Endothelial cell of hepatic sinusoid (primary cell): ENCODE results near the gene LYRM1.

Experiments used
- in situ Hi-C: cut with HindIII; loops from 2 replicates; pipeline ENCODE4 v1.10.0; 2017; ENCODE audit warnings: low sequenced_read_pairs

Gene LYRM1

DNA sequence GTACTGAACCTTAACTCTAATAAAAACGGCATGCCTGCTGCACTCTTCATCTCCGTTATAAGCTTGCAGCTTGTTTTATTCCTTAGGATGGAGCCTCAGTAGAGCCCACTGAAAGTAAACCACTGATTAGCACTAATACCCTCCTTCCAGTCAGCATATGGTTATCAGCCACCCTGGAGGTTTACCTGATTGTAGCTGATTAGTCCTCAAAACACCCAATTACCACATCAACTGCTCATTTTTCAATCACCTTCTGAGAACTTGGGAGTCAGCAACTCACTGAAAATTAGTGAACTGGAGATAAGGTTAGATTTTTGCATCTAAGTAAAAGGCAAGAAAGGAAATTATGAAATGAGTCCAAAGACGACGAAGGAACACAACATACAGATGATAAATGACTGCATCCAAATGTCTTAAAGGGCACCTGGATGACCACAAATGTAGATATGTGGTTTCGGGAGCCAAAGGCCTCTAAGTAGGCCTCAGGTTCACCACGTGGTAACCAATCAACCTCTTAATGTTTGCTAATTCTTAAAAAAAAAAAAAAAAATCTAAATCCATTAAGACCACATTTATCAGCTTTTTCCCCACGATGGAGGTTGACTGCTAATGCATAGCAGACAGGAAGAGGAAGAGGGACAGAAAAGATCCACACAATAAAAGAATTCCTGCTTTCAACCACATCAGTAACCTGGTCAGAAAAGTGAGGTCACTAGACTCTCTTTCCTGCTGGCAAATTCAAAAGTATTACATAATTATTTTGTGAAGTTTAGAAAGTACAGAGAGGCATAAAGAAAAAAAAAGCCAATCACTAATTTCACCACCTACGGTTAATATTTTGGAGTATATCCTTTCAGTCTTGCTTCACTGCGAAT, 28.4 kb upstream of the LYRM1 start:
- in situ Hi-C loops, result no loop called here

DNA sequence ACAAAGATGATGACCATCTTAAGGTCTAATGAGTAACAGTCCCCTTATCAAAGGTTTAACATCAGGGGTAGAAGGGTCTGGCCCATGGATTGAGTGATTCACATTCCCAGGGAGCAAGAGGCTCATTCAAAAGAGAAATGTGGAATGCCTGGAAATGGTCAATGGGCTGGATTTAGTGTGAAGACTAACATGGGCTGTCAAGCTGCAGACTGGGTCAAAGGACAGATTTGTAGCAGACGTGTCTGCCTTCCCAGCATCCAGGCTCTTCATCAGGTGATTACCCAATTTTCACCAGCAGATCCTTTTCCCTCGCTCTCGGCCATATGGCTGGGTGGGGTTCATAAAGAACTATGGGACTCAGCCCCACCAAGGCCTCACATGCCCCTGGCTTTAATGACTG, 27.2 kb upstream of the LYRM1 start:
- in situ Hi-C loops, result no loop called here

- in situ Hi-C loops, result no loop called here
These were observed 26.4 kb upstream of the LYRM1 start for GRCh38 chr16:20874088-20874581.

- in situ Hi-C loops, result no loop called here
These were observed 25.3 kb upstream of the LYRM1 start for GRCh38 chr16:20875355-20875650.

GRCh38 chr16:20878682-20879147, 21.9 kb upstream of the LYRM1 start:
- in situ Hi-C loops, result no loop called here

GRCh38 chr16:20879175-20880040, 21.2 kb upstream of the LYRM1 start:
- in situ Hi-C loops, result no loop called here

DNA sequence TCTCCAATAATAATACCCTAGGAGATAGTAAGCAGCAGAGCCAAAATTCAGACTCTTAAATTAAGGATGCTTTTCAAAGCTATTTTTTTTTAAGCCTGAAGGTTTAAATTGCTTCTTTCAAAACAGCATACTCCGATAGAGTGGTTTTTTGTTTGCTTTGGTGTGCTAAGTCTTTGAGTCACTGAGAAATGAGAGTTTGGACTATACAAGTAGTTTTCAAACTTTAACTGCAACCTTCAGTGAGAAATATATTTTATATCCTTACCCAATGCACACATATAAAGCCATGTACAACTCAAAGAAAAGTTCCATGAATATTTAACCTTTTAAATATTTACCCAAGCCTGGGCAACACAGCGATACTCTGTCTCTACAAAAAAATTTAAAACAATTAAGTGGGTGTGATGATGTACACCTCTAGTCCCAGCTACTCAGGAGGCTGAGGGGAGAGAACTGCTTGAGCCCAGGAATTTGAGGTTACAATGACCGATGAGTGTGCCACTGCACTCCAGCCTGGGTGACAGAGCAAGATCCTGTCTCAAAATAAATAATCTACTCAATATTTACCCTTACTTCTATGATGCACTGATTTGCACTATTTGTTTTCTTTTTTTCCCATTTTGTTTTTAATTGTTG, 19.6 kb upstream of the LYRM1 start:
- in situ Hi-C loops, result no loop called here

GRCh38 chr16:20881503-20881878, 19.1 kb upstream of the LYRM1 start:
- in situ Hi-C loops, result no loop called here

GRCh38 chr16:20883554-20884239, 16.9 kb upstream of the LYRM1 start:
- in situ Hi-C loops, result no loop called here

- in situ Hi-C loops, result no loop called here
These were observed 16.4 kb upstream of the LYRM1 start for GRCh38 chr16:20884240-20884556.

- in situ Hi-C loops, result no loop called here
These were observed 14.3 kb upstream of the LYRM1 start for GRCh38 chr16:20886320-20886719.

GRCh38 chr16:20887207-20887606, 13.4 kb upstream of the LYRM1 start:
- in situ Hi-C loops, result no loop called here

GRCh38 chr16:20889625-20890275, 10.8 kb upstream of the LYRM1 start:
- in situ Hi-C loops, result no loop called here

GRCh38 chr16:20894388-20894787, 6.2 kb upstream of the LYRM1 start:
- in situ Hi-C loops, result no loop called here

DNA sequence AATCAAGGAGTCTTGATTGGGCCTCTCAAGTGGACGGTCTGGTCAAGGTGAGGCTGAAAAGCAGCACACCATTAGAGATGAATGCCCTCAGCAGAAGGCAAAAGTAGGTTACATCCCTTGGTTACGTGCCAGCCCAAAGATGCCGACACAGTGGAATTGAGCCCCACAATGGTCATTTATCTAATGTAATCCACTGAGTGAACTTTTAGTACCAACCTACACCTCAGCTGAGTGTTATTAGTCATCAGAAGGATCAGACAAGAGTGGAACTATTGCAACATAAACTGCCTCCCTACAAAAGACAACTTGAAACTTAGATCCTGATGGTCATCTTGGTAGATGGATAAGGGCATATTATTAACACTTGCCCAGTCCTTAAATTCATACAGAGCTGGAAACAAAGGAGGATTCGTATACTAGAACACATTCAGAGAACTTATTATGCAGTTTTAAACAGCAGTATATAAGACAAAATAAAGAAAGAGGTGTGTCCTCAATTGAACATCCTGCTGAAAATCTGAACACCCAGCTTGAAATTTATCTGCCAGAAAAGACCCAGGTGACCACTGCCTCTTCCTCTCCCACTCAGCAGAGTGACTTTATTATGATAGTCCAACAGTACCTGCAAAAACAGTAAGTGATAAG, 3.2 kb upstream of the LYRM1 start:
- in situ Hi-C loops, result no loop called here

- in situ Hi-C loops, result no loop called here
These were observed 2.6 kb upstream of the LYRM1 start for GRCh38 chr16:20897922-20898321.

DNA sequence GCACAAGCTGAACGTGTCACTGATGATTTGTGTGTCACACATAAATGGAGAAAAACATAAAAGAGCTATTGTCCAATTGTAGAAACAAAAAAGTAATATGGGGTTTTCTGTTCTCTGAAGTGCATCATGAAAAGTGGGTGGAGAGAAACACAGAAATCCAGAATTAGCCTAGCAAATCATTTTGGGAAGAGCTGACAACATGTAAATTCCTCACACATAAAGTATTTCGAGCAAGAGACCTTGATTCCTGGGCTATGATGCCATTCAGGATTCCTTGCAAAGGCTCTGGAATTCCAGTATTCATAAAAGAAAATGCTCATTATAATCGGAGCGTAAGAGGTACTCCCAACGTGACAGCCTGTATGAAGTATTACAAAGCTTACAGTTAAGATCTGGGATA, 1.5 kb upstream of the LYRM1 start:
- in situ Hi-C loops, result no loop called here

DNA sequence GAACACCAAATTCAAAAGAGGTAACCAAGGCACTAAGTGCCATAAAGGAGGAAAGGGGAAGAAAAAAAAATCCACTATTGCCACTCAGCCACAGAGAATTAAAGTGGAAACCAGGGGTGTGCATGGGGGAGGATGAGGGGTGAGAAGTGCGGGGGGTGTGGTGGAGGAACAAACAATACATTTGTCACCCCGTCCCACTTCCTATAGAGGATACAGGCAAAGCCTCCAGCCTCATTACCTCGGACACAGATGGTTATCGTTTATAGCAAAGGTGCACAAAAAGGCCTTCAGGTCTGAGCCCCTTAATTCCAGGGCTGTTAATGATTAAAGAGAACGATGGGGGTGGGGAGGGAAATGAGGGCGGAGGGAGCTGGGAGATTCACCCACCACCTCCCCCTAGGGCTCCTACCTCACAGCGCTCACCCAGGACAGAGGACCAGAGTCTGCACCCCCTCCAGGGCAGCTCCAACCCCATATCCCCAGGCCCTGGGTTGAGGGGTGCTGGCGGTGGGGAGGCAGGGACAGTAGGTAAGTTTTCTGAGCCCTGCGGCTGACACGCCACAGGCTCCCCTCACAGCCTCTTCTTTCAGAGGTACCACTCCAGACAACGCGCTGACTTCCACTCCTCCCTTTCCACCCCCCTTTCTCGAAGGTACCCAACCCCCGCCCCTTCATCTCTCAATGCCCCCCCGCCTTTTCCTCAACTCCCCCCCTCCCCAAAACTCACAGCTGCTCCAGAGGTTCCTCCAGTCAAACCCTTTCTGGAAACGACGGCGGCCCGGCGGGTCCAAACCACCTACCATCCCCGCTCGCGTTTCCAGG, 883 bp upstream of the LYRM1 start:
- in situ Hi-C loops, result no loop called here

DNA sequence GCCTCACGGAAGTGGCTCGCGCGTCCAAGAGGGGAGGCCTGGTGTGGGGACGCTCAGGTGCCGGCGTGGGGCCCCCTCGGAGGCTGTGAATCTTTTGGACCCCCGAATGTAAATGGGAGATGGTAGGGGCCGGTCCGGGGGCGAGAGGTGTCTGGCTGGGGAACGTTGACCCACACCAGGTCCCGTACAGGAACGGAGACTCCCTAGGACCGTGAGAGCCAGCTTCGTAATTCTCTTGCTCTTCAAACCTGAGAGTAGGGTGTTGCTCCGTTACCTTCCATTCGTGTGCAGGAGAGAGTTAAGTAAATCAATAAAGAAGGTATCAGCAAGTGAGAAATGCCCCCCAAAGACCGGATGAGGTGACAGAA, 481 bp downstream of the LYRM1 start:
- in situ Hi-C loops, result no loop called here
